Parathyroid adenoma (tissue), 2 donors: ENCODE data around the gene SPDYE6.

Source experiments
- H2AFZ ChIP-seq: fragments of 300-600 bp; sonication (generic); one replicate; pipeline ENCODE4 v1.7.0; 2017; ENCODE audit warnings: antibody characterized with exemption, mild to moderate bottlenecking
- H3K27ac ChIP-seq: fragments of 300-600 bp; sonication (generic); one replicate; pipeline ENCODE4 v1.7.0; 2017
- H3K27me3 ChIP-seq: fragments of 300-600 bp; sonication (generic); one replicate; pipeline ENCODE4 v1.7.0; 2017; ENCODE audit warnings: low read length; ENCODE audit not compliant: control insufficient read depth, insufficient read depth
- H3K36me3 ChIP-seq: fragments of 300-600 bp; sonication (generic); one replicate; pipeline ENCODE4 v1.7.0; 2017; ENCODE audit warnings: low read length; ENCODE audit not compliant: control insufficient read depth, insufficient read depth
- H3K4me1 ChIP-seq: fragments of 300-600 bp; sonication (generic); one replicate; pipeline ENCODE4 v1.7.0; 2017; ENCODE audit warnings: control low read depth
- H3K4me2 ChIP-seq: fragments of 300-600 bp; sonication (generic); one replicate; pipeline ENCODE4 v1.7.0; 2017; ENCODE audit warnings: low read length
- H3K4me3 ChIP-seq: fragments of 300-600 bp; sonication (generic); one replicate; pipeline ENCODE4 v1.7.0; 2017; ENCODE audit warnings: low read depth, low read length
- H3K79me2 ChIP-seq: fragments of 300-600 bp; sonication (generic); one replicate; pipeline ENCODE4 v1.7.0; 2017; ENCODE audit warnings: control low read depth
- H3K9ac ChIP-seq: fragments of 300-600 bp; sonication (generic); one replicate; pipeline ENCODE4 v1.7.0; 2017; ENCODE audit warnings: mild to moderate bottlenecking
- H3K9me3 ChIP-seq: fragments of 300-600 bp; sonication (generic); one replicate; pipeline ENCODE4 v1.7.0; 2017; ENCODE audit warnings: low read length; ENCODE audit not compliant: control insufficient read depth
- CTCF ChIP-seq: fragments of 300-600 bp; sonication (generic); IDR thresholded peaks from one replicate; pipeline ENCODE4 v1.7.0; 2017; ENCODE audit warnings: antibody characterized with exemption, mild to moderate bottlenecking
- donor health status: primary hyperparathyroidism.

Gene SPDYE6

GRCh38 chr7:102323914-102324195 is 32.4 kb downstream of the SPDYE6 start:
- H3K36me3 ChIP-seq = no peaks in the 10 kb centered on the region
- no peak overlapping the region for H2AFZ ChIP-seq
- no peaks in the 10 kb centered on the region for H3K79me2 ChIP-seq
- no peaks in the 10 kb centered on the region for H3K9me3 ChIP-seq
- H3K4me1 ChIP-seq = no peaks in the 10 kb centered on the region
- H3K27ac ChIP-seq = no peak overlapping the region
- no peak overlapping the region for H3K9ac ChIP-seq
- H3K27me3 ChIP-seq = no peaks in the 10 kb centered on the region
- no peak overlapping the region for H3K4me3 ChIP-seq
- TF ChIP-seq CTCF = no peak
- H3K4me2 ChIP-seq = no peak overlapping the region

- no peak overlapping the region for H3K27ac ChIP-seq
- H3K27me3 ChIP-seq = no peaks in the 10 kb centered on the region
- H3K36me3 ChIP-seq = no peaks in the 10 kb centered on the region
- TF ChIP-seq CTCF = no peak
- H3K9ac ChIP-seq = no peak overlapping the region
- no peaks in the 10 kb centered on the region for H3K9me3 ChIP-seq
- H3K4me3 ChIP-seq = no peak overlapping the region
- H3K4me2 ChIP-seq = no peak overlapping the region
- H3K4me1 ChIP-seq = no peaks in the 10 kb centered on the region
- H3K79me2 ChIP-seq = no peaks in the 10 kb centered on the region
- no peak overlapping the region for H2AFZ ChIP-seq
Observed at GRCh38 chr7:102322202-102322715, 34.0 kb downstream of the SPDYE6 start.

GRCh38 chr7:102321351-102322201 is 34.7 kb downstream of the SPDYE6 start:
- no peak overlapping the region for H3K4me3 ChIP-seq

GRCh38 chr7:102320601-102321350 is 35.5 kb downstream of the SPDYE6 start:
- Histone ChIP-seq H3K4me2 (no peak overlapping the region), H3K4me1 (no peaks in the 10 kb centered on the region), H3K36me3 (no peaks in the 10 kb centered on the region), H3K27me3 (no peaks in the 10 kb centered on the region), H3K4me3 (no peak overlapping the region), H2AFZ (no peak overlapping the region), H3K9me3 (no peaks in the 10 kb centered on the region), H3K79me2 (no peaks in the 10 kb centered on the region), H3K9ac (no peak overlapping the region), H3K27ac (no peak overlapping the region)
- no peak for TF ChIP-seq CTCF

More at GRCh38 chr7:102321351-102322201, 34.7 kb downstream of the SPDYE6 start:
- no peaks in the 10 kb centered on the region for H3K27me3 ChIP-seq
- no peak overlapping the region for H3K27ac ChIP-seq
- H3K36me3 ChIP-seq = no peaks in the 10 kb centered on the region
- no peaks in the 10 kb centered on the region for H3K4me1 ChIP-seq
- H2AFZ ChIP-seq = no peak overlapping the region
- no peaks in the 10 kb centered on the region for H3K79me2 ChIP-seq
- no peak overlapping the region for H3K9ac ChIP-seq
- no peak overlapping the region for H3K4me2 ChIP-seq
- no peak for TF ChIP-seq CTCF
- H3K9me3 ChIP-seq = no peaks in the 10 kb centered on the region
